B cell (primary cell): ENCODE data around the gene TP53I13.

ENCODE experiments used
- CTCF ChIP-seq: fragments of 200-600 bp; IDR thresholded peaks from one replicate; pipeline ENCODE4 v1.8.0; 2022; ENCODE audit warnings: antibody characterized with exemption, mild to moderate bottlenecking
- EZH2 ChIP-seq: IDR thresholded peaks from 2 replicates; pipeline ENCODE4 v1.6.1; 2012; ENCODE audit warnings: borderline replicate concordance, low read depth, mild to moderate bottlenecking, moderate library complexity, low read length; ENCODE audit not compliant: insufficient read depth, poor library complexity, severe bottlenecking

- no peak for TF ChIP-seq CTCF
- no peak for TF ChIP-seq EZH2
Measured at GRCh38 chr17:29592850-29593551, 24.5 kb downstream of the TP53I13 start, which contains the start of gene ANKRD13B.
